IMR-90 (cell line): ENCODE data around the gene AKAP6. TPM values are rescaled to one million over a fixed set of nuclear protein-coding genes. Genes with fewer than 3 reads are reported as not detected.

Experiments
- ATAC-seq: fragments of 200-7000 bp; cut with Tn5 transposase; 2 replicates; pipeline ENCODE4 v1.9.1; 2020; ENCODE audit warnings: low read depth, mild to moderate bottlenecking, moderate library complexity
- BruUV-seq: library from RNA; stranded (reverse); fragments of 400-500 nt; replicated peaks from 2 replicates; lab custom pipeline; 2021; lab: Mats Ljungman, UMichigan
- CTCF ChIA-PET: fragments of 300-600 bp; formaldehyde crosslinking; extraction: SDS; loops from one replicate; lab custom pipeline; 2021; ENCODE audit warnings: antibody characterized with exemption; lab: Yijun Ruan, JAX
- POLR2A ChIA-PET: fragments of 300-600 bp; sonication (Branson Sonifier 250); formaldehyde crosslinking; loops from one replicate; lab custom pipeline; 2022; ENCODE audit warnings: antibody characterized with exemption; ENCODE audit not compliant: unreplicated experiment; lab: Charles Lee
- DNase-seq: peaks from one replicate; pipeline ENCODE4 v3.0.0; 2013
- H2AFZ ChIP-seq: replicated peaks from 2 replicates; pipeline ENCODE3; 2013; ENCODE audit warnings: low read length, mild to moderate bottlenecking; ENCODE audit not compliant: poor library complexity
- H2AK5ac ChIP-seq: 2 replicates; pipeline ENCODE4 v1.6.1; 2013; ENCODE audit warnings: low read depth, low read length, inconsistent platforms
- H2AK9ac ChIP-seq: replicated peaks from 2 replicates; pipeline ENCODE3; 2013; ENCODE audit warnings: mild to moderate bottlenecking, low read depth, low read length, moderate library complexity; ENCODE audit not compliant: poor library complexity
- H2BK120ac ChIP-seq: 2 replicates; pipeline ENCODE4 v1.6.1; 2013; ENCODE audit warnings: low read depth, low read length, inconsistent platforms
- H2BK15ac ChIP-seq: 3 replicates; pipeline ENCODE4 v1.6.1; 2013; ENCODE audit warnings: low read depth, low read length, inconsistent platforms
- H2BK20ac ChIP-seq: 2 replicates; pipeline ENCODE4 v1.6.1; 2013; ENCODE audit warnings: low read depth, mild to moderate bottlenecking, inconsistent platforms, low read length, moderate library complexity
- H2BK5ac ChIP-seq: 2 replicates; pipeline ENCODE4 v1.6.1; 2013; ENCODE audit warnings: mild to moderate bottlenecking, low read depth, low read length, inconsistent platforms; ENCODE audit not compliant: poor library complexity, severe bottlenecking
- H3K14ac ChIP-seq: replicated peaks from 2 replicates; pipeline ENCODE4 v1.6.1; 2013; ENCODE audit warnings: low read depth, low read length, inconsistent platforms
- H3K18ac ChIP-seq: 2 replicates; pipeline ENCODE4 v1.6.1; 2013; ENCODE audit warnings: low read depth, low read length, control low read depth
- H3K23ac ChIP-seq: 2 replicates; pipeline ENCODE4 v1.6.1; 2013; ENCODE audit warnings: low read depth, low read length, inconsistent platforms
- H3K27ac ChIP-seq: 2 replicates; pipeline ENCODE4 v1.5.1; 2013; ENCODE audit warnings: mild to moderate bottlenecking, control low read depth, low read length; ENCODE audit not compliant: insufficient read depth
- H3K27me3 ChIP-seq: 2 replicates; pipeline ENCODE4 v1.6.1; 2013; ENCODE audit warnings: low read length; ENCODE audit not compliant: control insufficient read depth, insufficient read depth
- H3K36me3 ChIP-seq: 2 replicates; pipeline ENCODE4 v1.6.1; 2013; ENCODE audit warnings: low read length, mixed read lengths; ENCODE audit not compliant: control insufficient read depth, insufficient read depth
- H3K4ac ChIP-seq: 2 replicates; pipeline ENCODE4 v1.6.1; 2013; ENCODE audit warnings: low read depth, low read length, inconsistent platforms
- H3K4me1 ChIP-seq: 2 replicates; pipeline ENCODE4 v1.6.1; 2013; ENCODE audit warnings: low read length, mixed read lengths; ENCODE audit not compliant: control insufficient read depth, insufficient read depth
- H3K4me2 ChIP-seq: 2 replicates; pipeline ENCODE4 v1.6.1; 2013; ENCODE audit warnings: low read depth, mild to moderate bottlenecking, control low read depth, low read length, moderate library complexity
- H3K4me3 ChIP-seq: 2 replicates; pipeline ENCODE4 v1.5.1; 2013; ENCODE audit warnings: low read depth, mild to moderate bottlenecking, control low read depth, low read length, moderate library complexity; ENCODE audit not compliant: insufficient read depth
- H3K56ac ChIP-seq: 2 replicates; pipeline ENCODE4 v1.6.1; 2013; ENCODE audit warnings: low read length, inconsistent platforms; ENCODE audit not compliant: insufficient read depth; ENCODE audit errors: extremely low read depth
- H3K79me1 ChIP-seq, 2 experiments: 2 replicates each; pipeline ENCODE4 v1.6.1; 2013; ENCODE audit warnings: low read length in 2 of 2, inconsistent platforms in 1 of 2, low read depth in 1 of 2
- H3K9ac ChIP-seq: 2 replicates; pipeline ENCODE4 v1.6.1; 2013; ENCODE audit warnings: low read depth, low read length, control low read depth
- H3K9me1 ChIP-seq: 2 replicates; pipeline ENCODE4 v1.6.1; 2013; ENCODE audit warnings: low read length, inconsistent platforms; ENCODE audit not compliant: insufficient read depth
- H3K9me3 ChIP-seq: 2 replicates; pipeline ENCODE4 v1.6.1; 2013; ENCODE audit warnings: low read length; ENCODE audit not compliant: control insufficient read depth, insufficient read depth
- H4K20me1 ChIP-seq: 2 replicates; pipeline ENCODE4 v1.6.1; 2013; ENCODE audit warnings: low read length, inconsistent platforms; ENCODE audit not compliant: insufficient read depth
- H4K5ac ChIP-seq: 2 replicates; pipeline ENCODE4 v1.6.1; 2013; ENCODE audit warnings: mild to moderate bottlenecking, low read depth, low read length, control low read depth
- H4K8ac ChIP-seq, 2 experiments: 2 replicates each; pipeline ENCODE4 v1.6.1; 2013; ENCODE audit warnings: low read depth in 2 of 2, low read length in 2 of 2, control low read depth in 1 of 2, inconsistent platforms in 1 of 2
- H4K91ac ChIP-seq: 2 replicates; pipeline ENCODE4 v1.6.1; 2013; ENCODE audit warnings: low read depth, low read length, inconsistent platforms; ENCODE audit not compliant: insufficient read depth
- CEBPB ChIP-seq: IDR thresholded peaks from 2 replicates; pipeline ENCODE4 v1.6.1; 2012; ENCODE audit warnings: low read depth, low read length, improper control_type of control experiment
- FOS ChIP-seq: fragments of 150-350 bp; IDR thresholded peaks from 2 replicates; pipeline ENCODE4 v1.6.1; 2016; ENCODE audit warnings: low read depth, low read length
- MAFK ChIP-seq: IDR thresholded peaks from 2 replicates; pipeline ENCODE4 v1.6.1; 2012; ENCODE audit warnings: low read depth, low read length, improper control_type of control experiment
- MXI1 ChIP-seq: IDR thresholded peaks from 2 replicates; pipeline ENCODE4 v1.6.1; 2012; ENCODE audit warnings: low read depth, mild to moderate bottlenecking, low read length, moderate library complexity, borderline replicate concordance
- POLR2A ChIP-seq: IDR thresholded peaks from 2 replicates; pipeline ENCODE4 v1.6.1; 2012; ENCODE audit warnings: mild to moderate bottlenecking, low read depth, low read length
- RAD21 ChIP-seq: IDR thresholded peaks from 2 replicates; pipeline ENCODE4 v1.6.1; 2012; ENCODE audit warnings: low read length, improper control_type of control experiment
- RFX5 ChIP-seq: IDR thresholded peaks from 2 replicates; pipeline ENCODE4 v1.8.0; 2012; ENCODE audit warnings: low read depth, mild to moderate bottlenecking, low read length, moderate library complexity
- SMC3 ChIP-seq: fragments of 150-350 bp; IDR thresholded peaks from 2 replicates; pipeline ENCODE4 v1.6.1; 2016; ENCODE audit warnings: low read depth, mild to moderate bottlenecking, antibody characterized with exemption, low read length, moderate library complexity
- WGBS, 2 experiments: methylation state at CpG; one replicate each; pipeline versions ENCODE4 v1.1.5 to v1.1.7; 2013; ENCODE audit warnings: missing lambda C conversion rate in 2 of 2; ENCODE audit not compliant: insufficient read length in 1 of 2; ENCODE audit errors: extremely low coverage in 2 of 2; 5-methylcytosine and 5-hydroxymethylcytosine counted together
- dilution Hi-C: fragments of 300-500 bp; cut with HindIII; formaldehyde crosslinking; loops from one replicate; pipeline ENCODE4 v1.14.3; 2018; ENCODE audit warnings: low sequenced_read_pairs; ENCODE audit not compliant: unreplicated experiment
- in situ Hi-C: fragments of 300-500 bp; cut with MboI; formaldehyde crosslinking; loops from 3 replicates; pipeline ENCODE4 v1.14.3; 2019; ENCODE audit warnings: low sequenced_read_pairs, inconsistent platforms, mixed read lengths
- intact Hi-C: fragments of 100-400 bp; cut with micrococcal nuclease; formaldehyde crosslinking; loops from 2 replicates; pipeline ENCODE4 v1.10.0; 2022
- polyA plus RNA-seq, 3 experiments: library from polyadenylated mRNA; depleted of rRNA; stranded (reverse); fragments of >200 nt; gene quantifications; 2 replicates each; pipeline ENCODE4 v1.2.3, GENCODE V29; 2012; ENCODE audit warnings: low replicate concordance in 1 of 3
- total RNA-seq: library from RNA; depleted of rRNA; stranded (reverse); fragments of >200 nt; gene quantifications from 2 replicates; pipeline ENCODE4 v1.2.3, GENCODE V29; 2012

Gene AKAP6
- total and polyA plus RNA-seq, 2 of the 4 experiments (the other 2 are of a cell fraction): 0.22 to 1.6 TPM

DNA sequence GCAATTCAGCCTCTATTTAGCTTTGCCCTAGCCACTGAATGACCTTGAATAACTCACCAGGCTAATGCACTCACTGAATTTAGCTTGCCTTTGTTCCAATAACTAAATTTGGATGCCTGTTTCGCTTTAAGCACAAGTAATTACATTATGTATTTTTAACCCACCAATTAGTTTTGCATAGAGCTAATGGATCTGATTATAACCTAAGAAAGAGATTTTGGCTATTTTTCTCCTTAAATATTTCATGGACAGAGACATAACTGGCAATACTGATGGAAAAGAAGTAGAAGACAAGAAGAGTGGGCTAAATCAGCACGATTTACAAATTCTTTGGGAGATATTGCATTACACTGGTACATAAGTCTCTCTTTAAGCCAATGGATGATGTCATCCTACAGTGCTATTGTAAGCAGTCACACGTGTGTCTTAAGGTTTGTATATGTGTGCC is 85.7 kb downstream of the AKAP6 start:
- CTCF ChIA-PET: interaction anchor here (1.0 kb wide), 1 partner anchor 15 kb away, joined by 3 read pairs; no protein-coding TSS in a partner anchor
- peak; percentile 49; the same call in 1 of the 2 replicates for ATAC-seq

More for the DNA sequence above, 85.7 kb downstream of the AKAP6 start:
- H3K56ac ChIP-seq: no peak overlapping the region
- dilution Hi-C loops (no loop called here), intact Hi-C loops (no loop called here), in situ Hi-C loops (no loop called here)
- no peak overlapping the region for H2BK20ac ChIP-seq
- POLR2A ChIA-PET: no interaction called here
- H4K20me1 ChIP-seq: no peaks in the 10 kb centered on the region
- H3K4me2 ChIP-seq: no peak overlapping the region
- no peak overlapping the region for H2AK5ac ChIP-seq
- H3K27me3 ChIP-seq: no peaks in the 10 kb centered on the region
- peaks cover 3% of the 10 kb centered on the region; the same call in 1 of the 2 replicates for H3K9me1 ChIP-seq
- no peak overlapping the region for H2BK120ac ChIP-seq
- no peak overlapping the region for H2AFZ ChIP-seq
- H3K79me1 ChIP-seq: no peaks in the 10 kb centered on the region
- H2BK15ac ChIP-seq: no peak overlapping the region
- H3K4me1 ChIP-seq: peaks cover 5% of the 10 kb centered on the region
- no peak overlapping the region for H3K4ac ChIP-seq
- no peak overlapping the region for H3K23ac ChIP-seq
- no peak overlapping the region for H3K9ac ChIP-seq
- no peak overlapping the region for H3K18ac ChIP-seq
- no peaks in the 10 kb centered on the region for H3K9me3 ChIP-seq
- no peaks in the 10 kb centered on the region for H3K36me3 ChIP-seq
- no peak overlapping the region for H4K5ac ChIP-seq
- H3K27ac ChIP-seq: no peak overlapping the region
- BruUV-seq: no TSS peak
- no peak overlapping the region for H4K91ac ChIP-seq
- no peak overlapping the region for H3K14ac ChIP-seq
- no peak overlapping the region for H3K4me3 ChIP-seq
- no peak overlapping the region for H4K8ac ChIP-seq
- peak; percentile 45 for DNase-seq
- TF ChIP-seq RAD21: no peak
- no peak for TF ChIP-seq FOS
- no peak for TF ChIP-seq MXI1
- no peak for TF ChIP-seq SMC3
- TF ChIP-seq POLR2A: no peak
- TF ChIP-seq MAFK: no peak
- 0 out of 2 replicates have a peak, but pooled peaks have one; percentile 20 for TF ChIP-seq CEBPB
- no peak for TF ChIP-seq RFX5
- no CpG with 5 or more reads among the region's 3 CpGs for WGBS, 2 experiments
- no peak overlapping the region for H2BK5ac ChIP-seq
- no peak overlapping the region for H2AK9ac ChIP-seq
